ENCODE data around the gene BAHCC1.

Gene BAHCC1

DNA sequence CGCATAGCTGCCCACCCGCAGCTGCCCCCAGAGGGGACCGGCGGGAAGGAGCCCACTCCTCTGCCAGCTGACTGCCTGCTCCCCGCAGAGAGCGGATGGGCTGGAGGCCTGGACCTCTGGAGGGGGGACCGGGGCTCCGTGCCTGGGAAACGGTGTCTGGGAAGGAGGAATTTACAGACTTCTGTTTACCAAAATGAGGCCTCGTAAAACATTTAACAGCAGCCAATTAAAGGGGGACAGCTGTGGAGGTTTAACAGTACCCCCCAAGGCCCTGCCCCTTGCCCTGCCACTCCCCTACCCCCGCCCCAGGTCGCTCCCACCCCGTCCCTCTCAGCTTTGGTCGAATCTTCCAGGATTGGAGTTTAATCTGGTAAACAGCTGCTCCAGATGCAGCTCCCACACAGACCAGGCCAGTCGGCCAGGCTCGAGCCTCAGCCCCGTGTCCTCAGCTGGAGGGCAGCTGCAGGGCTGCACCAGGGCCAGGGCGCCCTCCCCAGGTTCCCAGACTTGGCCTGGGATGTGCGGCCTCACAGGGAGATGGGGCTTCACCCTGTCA lies 41.1 kb downstream of the BAHCC1 start:
- no peak overlapping the region for H3K4me3 ChIP-seq (ENCODE audit: low read depth, low read length)
- no peak for DNase-seq (ENCODE audit: low read depth)
- TF ChIP-seq, protein P1, sequence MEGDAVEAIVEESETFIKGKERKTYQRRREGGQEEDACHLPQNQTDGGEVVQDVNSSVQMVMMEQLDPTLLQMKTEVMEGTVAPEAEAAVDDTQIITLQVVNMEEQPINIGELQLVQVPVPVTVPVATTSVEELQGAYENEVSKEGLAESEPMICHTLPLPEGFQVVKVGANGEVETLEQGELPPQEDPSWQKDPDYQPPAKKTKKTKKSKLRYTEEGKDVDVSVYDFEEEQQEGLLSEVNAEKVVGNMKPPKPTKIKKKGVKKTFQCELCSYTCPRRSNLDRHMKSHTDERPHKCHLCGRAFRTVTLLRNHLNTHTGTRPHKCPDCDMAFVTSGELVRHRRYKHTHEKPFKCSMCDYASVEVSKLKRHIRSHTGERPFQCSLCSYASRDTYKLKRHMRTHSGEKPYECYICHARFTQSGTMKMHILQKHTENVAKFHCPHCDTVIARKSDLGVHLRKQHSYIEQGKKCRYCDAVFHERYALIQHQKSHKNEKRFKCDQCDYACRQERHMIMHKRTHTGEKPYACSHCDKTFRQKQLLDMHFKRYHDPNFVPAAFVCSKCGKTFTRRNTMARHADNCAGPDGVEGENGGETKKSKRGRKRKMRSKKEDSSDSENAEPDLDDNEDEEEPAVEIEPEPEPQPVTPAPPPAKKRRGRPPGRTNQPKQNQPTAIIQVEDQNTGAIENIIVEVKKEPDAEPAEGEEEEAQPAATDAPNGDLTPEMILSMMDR (IDR thresholded peaks at IDR 0.05; ENCODE audit: control insufficient read depth, extremely low read depth, insufficient read depth): no peak; the same call in 1 of the 2 replicates

DNA sequence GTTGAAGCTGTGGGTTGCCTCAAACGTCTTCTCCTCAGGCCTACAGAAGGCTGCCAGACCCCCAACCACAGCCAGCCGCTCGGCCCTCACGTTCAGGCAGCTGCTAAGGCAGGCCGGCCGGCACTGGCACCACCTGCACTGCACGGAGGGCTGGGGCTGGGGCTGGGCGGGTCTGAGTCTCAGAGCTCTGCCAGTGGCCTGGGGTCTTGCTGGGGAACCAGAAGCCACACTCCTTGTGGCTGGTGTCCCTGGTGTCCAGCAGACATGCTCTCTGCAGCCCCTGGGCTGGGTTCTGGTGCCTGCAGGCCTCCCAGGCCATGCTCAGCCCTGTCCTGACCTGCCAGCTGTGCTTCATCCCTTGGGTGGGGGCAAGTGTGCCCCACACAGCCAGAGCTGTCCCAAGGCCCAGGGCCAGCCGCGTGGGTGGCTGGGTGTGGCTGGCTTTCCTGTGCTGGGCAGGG lies 42.0 kb downstream of the BAHCC1 start:
- no peak for DNase-seq (ENCODE audit: low read depth)
- no peak overlapping the region for H3K4me3 ChIP-seq (ENCODE audit: low read depth, low read length)
- TF ChIP-seq, protein P1 (IDR thresholded peaks at IDR 0.05; ENCODE audit: control insufficient read depth, extremely low read depth, insufficient read depth): no peak

DNA sequence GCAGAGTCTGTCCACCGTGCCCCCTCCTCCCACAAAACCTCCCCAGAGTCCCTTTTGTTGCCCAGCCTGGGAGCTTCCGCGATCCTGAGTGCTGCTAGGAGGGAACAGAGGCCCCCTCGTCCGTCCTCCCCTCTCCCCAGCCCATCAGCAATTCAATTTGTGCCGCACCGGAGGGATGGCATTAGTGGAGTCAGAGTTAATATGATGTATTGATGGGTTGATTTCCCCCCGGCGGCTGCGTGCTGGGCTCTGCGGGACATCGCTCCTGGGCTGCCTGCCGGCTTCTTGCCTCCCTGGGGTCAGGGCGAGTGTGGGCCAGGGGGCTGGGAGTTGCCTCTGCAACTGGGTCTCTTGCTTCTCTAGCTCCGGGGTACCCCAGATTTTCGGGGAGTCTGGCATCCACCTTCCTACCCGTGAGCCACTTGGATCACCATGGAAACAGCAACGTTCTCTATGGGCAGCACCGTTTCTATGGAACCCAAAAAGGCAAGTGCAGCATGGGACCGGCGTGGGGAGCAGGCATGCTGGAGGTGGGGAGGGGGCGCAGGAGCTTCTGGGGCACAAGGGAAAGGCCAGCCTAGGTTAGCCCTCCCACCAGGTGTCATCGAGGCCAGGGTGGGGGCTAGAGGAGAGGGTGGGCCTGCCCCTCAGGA lies 42.9 kb downstream of the BAHCC1 start:
- TF ChIP-seq, protein P1 (IDR thresholded peaks at IDR 0.05; ENCODE audit: control insufficient read depth, extremely low read depth, insufficient read depth): no peak
- DNase-seq (ENCODE audit: low read depth): no peak
- H3K4me3 ChIP-seq (ENCODE audit: low read depth, low read length): no peak overlapping the region

DNA sequence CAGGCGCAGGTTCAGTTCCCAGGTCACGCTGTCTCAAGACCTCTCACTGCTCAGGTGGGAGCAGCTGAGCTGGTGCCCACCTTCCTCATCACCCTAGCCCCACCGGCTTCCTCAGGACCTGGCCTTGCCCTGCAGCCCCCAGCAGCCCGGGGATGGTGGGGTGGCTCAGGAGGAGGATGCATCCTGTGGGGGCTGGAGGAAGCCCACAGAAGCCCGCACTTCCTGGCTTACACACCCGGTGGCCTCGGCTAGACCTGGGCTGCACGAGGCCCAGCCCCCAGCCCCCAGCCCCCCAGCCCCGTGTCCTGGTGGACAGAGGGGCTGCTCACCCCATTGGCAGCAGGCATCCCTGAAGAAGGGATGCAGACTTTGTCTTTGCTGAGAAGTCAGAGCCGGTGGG lies 43.4 kb downstream of the BAHCC1 start:
- no peak for DNase-seq (ENCODE audit: low read depth)
- H3K4me3 ChIP-seq (ENCODE audit: low read depth, low read length): no peak overlapping the region
- TF ChIP-seq, protein P1 (IDR thresholded peaks at IDR 0.05; ENCODE audit: control insufficient read depth, extremely low read depth, insufficient read depth): no peak

DNA sequence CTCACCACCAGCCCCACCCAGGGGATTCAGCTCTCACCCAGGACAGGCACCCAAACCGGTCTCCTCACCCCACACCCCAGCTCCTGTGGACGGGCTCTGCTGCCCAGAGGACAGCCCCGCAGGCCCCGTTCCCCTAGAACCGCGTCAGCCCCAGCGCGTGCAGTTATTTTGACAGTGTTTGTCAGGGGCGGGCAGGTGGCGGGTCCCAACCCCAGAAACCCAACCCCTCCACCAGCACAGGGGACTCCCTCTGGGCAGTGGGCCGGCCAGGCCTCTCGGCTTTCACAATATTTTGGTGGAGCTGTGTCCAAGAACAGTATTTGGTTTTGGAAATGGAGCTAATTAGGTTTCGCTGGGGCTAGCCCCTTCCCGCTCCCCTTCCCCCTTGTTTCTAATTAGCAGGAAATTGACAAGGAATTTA lies 44.8 kb downstream of the BAHCC1 start:
- TF ChIP-seq, protein P1 (IDR thresholded peaks at IDR 0.05; ENCODE audit: control insufficient read depth, extremely low read depth, insufficient read depth): no peak
- DNase-seq (ENCODE audit: low read depth): no peak
- no peak overlapping the region for H3K4me3 ChIP-seq (ENCODE audit: low read depth, low read length)

DNA sequence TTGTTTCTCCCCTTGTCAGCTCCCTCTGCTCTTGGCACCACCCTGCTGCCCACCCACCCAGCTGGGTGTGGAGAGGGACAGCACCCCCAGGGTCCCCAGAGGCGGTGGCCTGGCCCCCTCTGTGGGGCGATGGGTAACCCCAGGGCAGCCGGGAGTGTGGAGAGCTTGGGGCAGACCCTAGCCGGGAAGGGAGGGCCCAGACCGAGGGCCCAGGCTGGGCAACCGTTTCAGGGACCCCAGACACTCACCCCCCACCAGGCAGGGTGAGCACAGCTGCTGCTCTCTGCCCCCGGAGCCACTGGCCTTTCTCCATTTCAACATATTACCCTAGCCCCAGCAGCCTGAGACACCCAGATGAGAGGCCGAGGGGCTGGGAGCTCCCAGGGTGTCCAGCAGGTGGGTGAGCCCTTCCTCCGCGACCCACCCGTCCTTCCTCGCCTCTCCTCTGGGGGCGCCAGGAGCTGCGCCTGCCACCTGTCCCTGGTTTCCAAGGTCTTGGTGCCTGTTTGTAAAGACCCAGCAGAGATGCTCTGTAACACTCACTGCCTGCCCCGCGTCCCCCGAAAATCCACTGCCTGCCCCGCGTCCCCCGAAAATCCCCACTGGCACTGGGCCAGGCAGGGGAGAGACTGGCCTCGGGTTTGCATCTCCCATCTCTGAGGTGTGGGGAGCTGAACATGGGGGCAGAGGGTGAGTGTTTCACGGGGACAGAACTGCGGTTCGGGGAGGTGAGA lies 45.4 kb downstream of the BAHCC1 start:
- no peak overlapping the region for H3K4me3 ChIP-seq (ENCODE audit: low read depth, low read length)
- TF ChIP-seq, protein P1 (IDR thresholded peaks at IDR 0.05; ENCODE audit: control insufficient read depth, extremely low read depth, insufficient read depth): peak; percentile 56
- DNase-seq (ENCODE audit: low read depth): no peak

All from LNCaP clone FGC (cell line).